IPS DF 6.9 (cell line): Measurements from ENCODE around the gene SMIM14.
"Not testable (repeated sequence)": the region's sequence is repeated elsewhere in the genome, so short reads cannot be mapped to it uniquely, and the experiment has no call there.

Experiments
- DNase-seq: peaks from one replicate; pipeline ENCODE4 v3.0.0-alpha.2; 2013; ENCODE audit warnings: low read depth, low spot score
- H3K27ac ChIP-seq: one replicate; pipeline ENCODE4 v1.5.1; 2013; ENCODE audit warnings: low read length, control low read depth
- H3K27me3 ChIP-seq: 2 replicates; pipeline ENCODE4 v1.6.1; 2013; ENCODE audit warnings: mild to moderate bottlenecking, low read length; ENCODE audit not compliant: control insufficient read depth, insufficient read depth
- H3K36me3 ChIP-seq: 2 replicates; pipeline ENCODE4 v1.6.1; 2013; ENCODE audit warnings: low read length; ENCODE audit not compliant: control insufficient read depth, insufficient read depth
- H3K4me1 ChIP-seq: 2 replicates; pipeline ENCODE4 v1.6.1; 2013; ENCODE audit warnings: low read length; ENCODE audit not compliant: control insufficient read depth, insufficient read depth
- H3K4me3 ChIP-seq: 2 replicates; pipeline ENCODE4 v1.5.1; 2013; ENCODE audit warnings: mild to moderate bottlenecking, low read length
- H3K9me3 ChIP-seq: 2 replicates; pipeline ENCODE4 v1.6.1; 2013; ENCODE audit warnings: low read length, inconsistent platforms; ENCODE audit not compliant: control insufficient read depth, insufficient read depth
- WGBS: extraction: QIAGEN DNeasy Blood & Tissue Kit; methylation state at CpG from one replicate; pipeline ENCODE4 v1.1.7; 2013; ENCODE audit warnings: mixed read lengths, missing lambda C conversion rate; ENCODE audit not compliant: insufficient read length, insufficient coverage; 5-methylcytosine and 5-hydroxymethylcytosine counted together

The SMIM14 gene

GRCh38 chr4:39563346-39563847, 75.3 kb downstream of the SMIM14 start:
- no CpG with 5 or more reads among the region's 6 CpGs for WGBS
- no peaks in the 10 kb centered on the region for H3K4me1 ChIP-seq

GRCh38 chr4:39562792-39563191, 75.9 kb downstream of the SMIM14 start:
- no peaks in the 10 kb centered on the region for H3K4me1 ChIP-seq
- H3K27me3 ChIP-seq = no peaks in the 10 kb centered on the region
- DNase-seq = no peak
- H3K27ac ChIP-seq = no peak overlapping the region
- no peak overlapping the region for H3K4me3 ChIP-seq
- H3K9me3 ChIP-seq = no peaks in the 10 kb centered on the region; the same call in 1 of the 2 replicates
- H3K36me3 ChIP-seq = no peaks in the 10 kb centered on the region
- no CpG with 5 or more reads among the region's 5 CpGs for WGBS

More at GRCh38 chr4:39563346-39563847, 75.3 kb downstream of the SMIM14 start:
- Histone ChIP-seq H3K9me3 (no peaks in the 10 kb centered on the region; the same call in 1 of the 2 replicates), H3K36me3 (no peaks in the 10 kb centered on the region), H3K4me3 (no peak overlapping the region), H3K27ac (no peak overlapping the region), H3K27me3 (no peaks in the 10 kb centered on the region)
- no peak for DNase-seq

GRCh38 chr4:39559626-39560025, 79.0 kb downstream of the SMIM14 start:
- Histone ChIP-seq H3K4me1 (no peaks in the 10 kb centered on the region), H3K27me3 (no peaks in the 10 kb centered on the region), H3K36me3 (no peaks in the 10 kb centered on the region), H3K9me3 (no peaks in the 10 kb centered on the region), H3K4me3 (no peak overlapping the region), H3K27ac (no peak overlapping the region)
- DNase-seq = no peak
- WGBS = no CpG with 5 or more reads among the region's 9 CpGs

GRCh38 chr4:39555472-39555871, 83.2 kb downstream of the SMIM14 start:
- Histone ChIP-seq H3K4me1 (no peaks in the 10 kb centered on the region), H3K4me3 (no peak overlapping the region), H3K27me3 (no peaks in the 10 kb centered on the region), H3K36me3 (no peaks in the 10 kb centered on the region), H3K9me3 (no peaks in the 10 kb centered on the region), H3K27ac (no peak overlapping the region)
- no peak for DNase-seq
- WGBS = no CpG with 5 or more reads among the region's 3 CpGs

GRCh38 chr4:39548425-39549067, 90.1 kb downstream of the SMIM14 start:
- no peaks in the 10 kb centered on the region for H3K36me3 ChIP-seq
- no peak overlapping the region for H3K27ac ChIP-seq
- H3K4me3 ChIP-seq = no peak overlapping the region
- no peaks in the 10 kb centered on the region for H3K9me3 ChIP-seq
- H3K4me1 ChIP-seq = no peaks in the 10 kb centered on the region
- no CpG with 5 or more reads among the region's 3 CpGs for WGBS
- no peaks in the 10 kb centered on the region for H3K27me3 ChIP-seq
- DNase-seq = no peak

GRCh38 chr4:39544580-39545315, 93.9 kb downstream of the SMIM14 start:
- no peaks in the 10 kb centered on the region; the same call in 1 of the 2 replicates for H3K4me1 ChIP-seq
- no peaks in the 10 kb centered on the region for H3K9me3 ChIP-seq
- no peak overlapping the region for H3K4me3 ChIP-seq
- no peaks in the 10 kb centered on the region for H3K36me3 ChIP-seq
- WGBS = no CpG with 5 or more reads among the region's 1 CpG
- H3K27ac ChIP-seq = no peak overlapping the region
- H3K27me3 ChIP-seq = no peaks in the 10 kb centered on the region
- no peak for DNase-seq

- WGBS = no CpG with 5 or more reads among the region's 4 CpGs
- not testable (repeated sequence) for DNase-seq, H3K4me3 ChIP-seq, H3K4me1 ChIP-seq, H3K36me3 ChIP-seq, H3K27ac ChIP-seq, H3K9me3 ChIP-seq, H3K27me3 ChIP-seq
Observed at GRCh38 chr4:39544080-39544479, 94.6 kb downstream of the SMIM14 start.

- H3K27me3 ChIP-seq = no peaks in the 10 kb centered on the region
- no peaks in the 10 kb centered on the region for H3K36me3 ChIP-seq
- no peaks in the 10 kb centered on the region; the same call in 1 of the 2 replicates for H3K4me1 ChIP-seq
- WGBS = no CpG with 5 or more reads among the region's 5 CpGs
- DNase-seq = no peak
- no peak overlapping the region for H3K27ac ChIP-seq
- no peaks in the 10 kb centered on the region for H3K9me3 ChIP-seq
- H3K4me3 ChIP-seq = no peak overlapping the region
Observed at GRCh38 chr4:39543034-39543433, 95.6 kb downstream of the SMIM14 start.

GRCh38 chr4:39542611-39543012, 96.1 kb downstream of the SMIM14 start:
- DNase-seq = no peak
- Histone ChIP-seq H3K36me3 (no peaks in the 10 kb centered on the region), H3K4me1 (no peaks in the 10 kb centered on the region; the same call in 1 of the 2 replicates), H3K4me3 (no peak overlapping the region), H3K27ac (no peak overlapping the region), H3K27me3 (no peaks in the 10 kb centered on the region), H3K9me3 (no peaks in the 10 kb centered on the region)
- no CpG with 5 or more reads among the region's 4 CpGs for WGBS

- Histone ChIP-seq H3K4me3 (no peak overlapping the region), H3K4me1 (no peaks in the 10 kb centered on the region; the same call in 1 of the 2 replicates), H3K27me3 (no peaks in the 10 kb centered on the region), H3K9me3 (no peaks in the 10 kb centered on the region), H3K27ac (no peak overlapping the region), H3K36me3 (no peaks in the 10 kb centered on the region)
- no peak for DNase-seq
- no CpG with 5 or more reads among the region's 7 CpGs for whole genome bisulfite sequencing
Observed at GRCh38 chr4:39541987-39542610, 96.6 kb downstream of the SMIM14 start.
